ENCODE results near the gene TRAFD1. TPM values are rescaled to one million over a fixed set of nuclear protein-coding genes. Genes with fewer than 3 reads are reported as not detected.
"Not testable (repeated sequence)": the region's sequence is repeated elsewhere in the genome, so short reads cannot be mapped to it uniquely, and the experiment has no call there.

The TRAFD1 gene, protein sequence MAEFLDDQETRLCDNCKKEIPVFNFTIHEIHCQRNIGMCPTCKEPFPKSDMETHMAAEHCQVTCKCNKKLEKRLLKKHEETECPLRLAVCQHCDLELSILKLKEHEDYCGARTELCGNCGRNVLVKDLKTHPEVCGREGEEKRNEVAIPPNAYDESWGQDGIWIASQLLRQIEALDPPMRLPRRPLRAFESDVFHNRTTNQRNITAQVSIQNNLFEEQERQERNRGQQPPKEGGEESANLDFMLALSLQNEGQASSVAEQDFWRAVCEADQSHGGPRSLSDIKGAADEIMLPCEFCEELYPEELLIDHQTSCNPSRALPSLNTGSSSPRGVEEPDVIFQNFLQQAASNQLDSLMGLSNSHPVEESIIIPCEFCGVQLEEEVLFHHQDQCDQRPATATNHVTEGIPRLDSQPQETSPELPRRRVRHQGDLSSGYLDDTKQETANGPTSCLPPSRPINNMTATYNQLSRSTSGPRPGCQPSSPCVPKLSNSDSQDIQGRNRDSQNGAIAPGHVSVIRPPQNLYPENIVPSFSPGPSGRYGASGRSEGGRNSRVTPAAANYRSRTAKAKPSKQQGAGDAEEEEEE
- total RNA-seq = 10 to 100 TPM; 52.1 to 56.8 TPM

GRCh38 chr12:112125250-112125999 lies at the start of gene TRAFD1:
TSS of gene TRAFD1 (plus strand) at chr12:112125560. CDS start at chr12:112130523, 4,963 bp downstream.
- CTCF ChIA-PET = interaction anchor here (1.0 to 2.8 kb wide), 7 partner anchors 16 to 295 kb away, joined by 3 to 17 read pairs (median 4); partner anchors contain the start of genes ERP29 and NAA25
- peak within 1 kb of the TSS; percentile 85 for H3K27ac Mint-ChIP-seq
- peak within 1 kb of the TSS; percentile 82 for H3K4me3 Mint-ChIP-seq
- peak; percentile 100 for ATAC-seq
- H3K36me3 Mint-ChIP-seq = peaks cover 5% of the 10 kb centered on the region
- H3K9me3 Mint-ChIP-seq (ENCODE audit: low read depth) = no peaks in the 10 kb centered on the region
- no peaks in the 10 kb centered on the region for H3K27me3 Mint-ChIP-seq
- H3K4me1 Mint-ChIP-seq = peaks cover 36% of the 10 kb centered on the region
- DNase-seq = peak; percentile 99

DNA sequence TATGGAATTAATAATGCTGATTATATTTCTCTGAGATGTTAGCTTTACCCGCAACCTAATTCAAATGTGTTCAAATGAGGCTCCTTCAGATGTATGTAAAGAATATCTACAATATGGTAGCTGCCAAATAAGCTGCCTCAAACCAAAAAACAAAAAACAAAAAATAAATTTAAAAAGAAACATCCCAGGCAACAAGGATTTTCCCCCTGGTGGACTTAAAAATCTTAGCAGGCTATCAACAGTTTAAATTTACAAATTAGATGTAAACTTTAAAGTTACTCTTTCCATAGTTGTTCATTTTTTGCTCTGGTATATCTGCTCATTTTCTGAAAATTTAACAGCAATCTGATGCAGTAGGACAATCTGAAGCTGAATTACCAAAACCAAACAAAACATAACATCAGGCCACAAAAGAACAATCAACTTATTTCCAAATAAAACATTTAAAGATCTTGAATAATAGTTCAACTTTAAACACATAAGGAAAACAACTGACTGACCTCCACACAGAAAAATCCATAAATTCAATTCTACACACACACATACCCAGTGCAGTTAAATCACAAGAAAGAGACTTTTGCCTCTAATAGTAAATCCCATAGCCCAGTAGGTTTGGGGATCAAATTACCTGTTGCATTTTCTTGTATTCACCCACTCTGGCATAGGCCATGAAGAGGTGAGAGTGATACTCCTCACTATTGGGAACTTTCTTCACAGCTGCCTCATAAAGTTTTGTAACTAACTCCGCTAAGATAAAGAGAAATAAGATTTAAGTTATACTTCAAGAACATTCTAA lies 38.1 kb upstream of the TRAFD1 start:
- ATAC-seq = no peak
- H3K27ac Mint-ChIP-seq = peak overlapping the region; percentile 38
- DNase-seq = no peak
- H3K27me3 Mint-ChIP-seq = no peaks in the 10 kb centered on the region
- CTCF ChIA-PET = interaction anchor here (0.7 to 1.6 kb wide), 4 partner anchors 11 to 489 kb away, joined by 3 to 5 read pairs (median 4); no protein-coding TSS in a partner anchor
- no peaks in the 10 kb centered on the region for H3K9me3 Mint-ChIP-seq (ENCODE audit: low read depth)
- no peak overlapping the region for H3K4me3 Mint-ChIP-seq
- H3K36me3 Mint-ChIP-seq = peaks cover 45% of the 10 kb centered on the region
- peaks cover 22% of the 10 kb centered on the region for H3K4me1 Mint-ChIP-seq

DNA sequence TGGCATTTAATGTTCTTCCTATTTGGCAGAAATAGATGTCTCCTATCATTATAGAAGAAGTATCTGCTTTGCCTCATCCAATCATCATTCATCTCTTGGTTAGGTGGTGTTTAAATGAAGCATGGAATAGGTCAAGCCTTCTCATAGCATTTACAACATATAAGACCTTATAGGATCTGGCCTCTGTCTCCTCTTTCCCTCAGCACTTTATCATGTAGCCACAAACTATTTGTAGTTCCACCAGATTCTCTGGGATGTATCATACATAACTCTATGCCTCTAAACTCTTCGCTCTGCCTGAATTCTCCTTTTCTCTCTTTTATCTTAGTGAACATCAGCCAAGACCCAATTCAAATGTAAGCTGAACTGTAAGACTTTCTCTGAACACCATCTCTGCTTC lies 37.5 kb upstream of the TRAFD1 start:
- H3K4me1 Mint-ChIP-seq = peaks cover 20% of the 10 kb centered on the region
- CTCF ChIA-PET = interaction anchor here (1.6 kb wide), 1 partner anchor 10 kb away, joined by 5 read pairs; no protein-coding TSS in a partner anchor
- DNase-seq = no peak
- no peaks in the 10 kb centered on the region for H3K9me3 Mint-ChIP-seq (ENCODE audit: low read depth)
- ATAC-seq = no peak
- H3K36me3 Mint-ChIP-seq = peaks cover 44% of the 10 kb centered on the region
- no peak overlapping the region for H3K27ac Mint-ChIP-seq
- H3K4me3 Mint-ChIP-seq = no peak overlapping the region
- no peaks in the 10 kb centered on the region for H3K27me3 Mint-ChIP-seq

DNA sequence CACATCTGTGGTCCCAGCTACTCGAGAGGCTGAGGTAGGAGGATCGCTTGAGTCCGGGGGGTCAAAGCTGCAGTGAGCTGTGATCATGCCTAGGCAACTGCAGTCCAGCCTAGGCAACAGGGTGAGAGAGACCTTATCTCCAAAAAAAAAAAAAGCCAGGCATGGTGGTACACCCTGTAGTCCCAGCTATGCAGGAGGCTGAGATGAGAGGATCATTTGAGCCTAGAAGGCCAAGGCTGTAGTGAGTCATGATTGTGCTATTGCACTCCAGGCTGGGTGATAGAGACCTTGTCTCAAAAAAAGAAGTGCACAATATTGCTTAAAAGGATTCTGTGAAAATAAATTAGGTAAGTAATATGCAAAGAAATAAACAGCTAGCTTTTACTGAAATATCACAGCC lies 33.8 kb upstream of the TRAFD1 start:
- ATAC-seq (no peak), DNase-seq (no peak)
- Mint-ChIP-seq H3K27me3 (no peaks in the 10 kb centered on the region), H3K4me3 (no peak overlapping the region), H3K27ac (no peak overlapping the region), H3K36me3 (peaks cover 44% of the 10 kb centered on the region), H3K9me3 (ENCODE audit: low read depth) (no peaks in the 10 kb centered on the region), H3K4me1 (peaks cover 24% of the 10 kb centered on the region)
- CTCF ChIA-PET = interaction anchor here (0.6 kb wide), 1 partner anchor 42 kb away, joined by 4 read pairs; no protein-coding TSS in a partner anchor

DNA sequence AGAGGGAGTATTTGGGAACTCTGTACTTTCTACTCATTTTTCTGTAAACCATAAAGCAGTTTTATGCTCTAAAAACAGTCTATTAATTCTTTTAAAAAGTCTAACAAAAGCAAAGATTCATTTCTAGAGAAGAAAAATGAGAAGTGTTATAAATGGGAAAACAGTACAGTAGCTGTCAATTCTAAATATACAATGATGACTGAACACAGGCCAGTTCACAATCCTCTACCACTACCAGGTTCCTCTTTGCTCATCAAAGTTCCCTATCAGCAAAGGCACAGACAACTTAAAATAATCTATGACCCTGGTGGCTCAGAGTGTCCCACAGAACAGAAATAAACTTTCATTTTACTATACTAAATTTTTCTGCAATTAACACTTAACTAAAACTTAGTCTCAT lies 29.3 kb upstream of the TRAFD1 start:
- DNase-seq = no peak
- Mint-ChIP-seq H3K4me3 (no peak overlapping the region), H3K36me3 (peaks cover 47% of the 10 kb centered on the region), H3K27me3 (no peaks in the 10 kb centered on the region), H3K27ac (peak overlapping the region; percentile 78), H3K9me3 (ENCODE audit: low read depth) (no peaks in the 10 kb centered on the region), H3K4me1 (peaks cover 35% of the 10 kb centered on the region)
- ATAC-seq = peak; percentile 59
- CTCF ChIA-PET = interaction anchor here (1.2 to 1.6 kb wide), 3 partner anchors 11 to 152 kb away, joined by 3 to 4 read pairs (median 3); no protein-coding TSS in a partner anchor

DNA sequence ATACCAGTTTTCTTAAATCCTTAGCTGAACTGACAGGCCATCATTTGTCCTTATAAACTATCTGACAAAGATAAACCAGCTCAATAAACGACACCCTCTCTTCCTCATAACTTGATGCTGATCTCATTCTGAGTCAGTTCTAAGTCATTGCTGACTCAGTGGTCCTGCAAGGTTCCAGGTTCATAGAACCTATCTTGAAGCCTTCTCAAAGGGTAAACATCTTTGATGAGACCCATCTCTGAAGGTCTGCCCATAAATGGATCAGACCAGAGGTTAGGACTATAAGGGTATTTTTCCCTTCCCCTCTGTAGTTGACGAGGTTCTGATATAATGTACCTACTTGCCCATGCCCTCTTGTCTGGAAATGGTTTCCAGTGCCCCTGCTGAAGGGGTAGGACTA lies 28.7 kb upstream of the TRAFD1 start:
- DNase-seq (no peak), ATAC-seq (peak; percentile 88)
- CTCF ChIA-PET = interaction anchor here (0.6 to 1.6 kb wide), 5 partner anchors 9 to 153 kb away, joined by 3 to 4 read pairs (median 4); no protein-coding TSS in a partner anchor
- Mint-ChIP-seq H3K36me3 (peaks cover 43% of the 10 kb centered on the region), H3K27me3 (no peaks in the 10 kb centered on the region), H3K27ac (peak overlapping the region; percentile 78), H3K9me3 (ENCODE audit: low read depth) (no peaks in the 10 kb centered on the region), H3K4me1 (peaks cover 36% of the 10 kb centered on the region), H3K4me3 (peak overlapping the region; percentile 41)

- no peak overlapping the region for H3K4me3 Mint-ChIP-seq
- CTCF ChIA-PET = interaction anchor here (0.7 to 1.6 kb wide), 6 partner anchors 8 to 326 kb away, joined by 3 to 5 read pairs (median 4); no protein-coding TSS in a partner anchor
- peak overlapping the region; percentile 40 for H3K27ac Mint-ChIP-seq
- H3K9me3 Mint-ChIP-seq (ENCODE audit: low read depth) = no peaks in the 10 kb centered on the region
- DNase-seq (no peak), ATAC-seq (no peak)
- peaks cover 40% of the 10 kb centered on the region for H3K36me3 Mint-ChIP-seq
- H3K4me1 Mint-ChIP-seq = peaks cover 39% of the 10 kb centered on the region
- H3K27me3 Mint-ChIP-seq = no peaks in the 10 kb centered on the region
Observed at GRCh38 chr12:112097641-112098040, 27.7 kb upstream of the TRAFD1 start.

GRCh38 chr12:112100500-112100899 lies 24.9 kb upstream of the TRAFD1 start:
- CTCF ChIA-PET = interaction anchor here (1.2 to 1.7 kb wide), 2 partner anchors 14 to 287 kb away, joined by 3 to 5 read pairs; no protein-coding TSS in a partner anchor
- not testable (repeated sequence) for DNase-seq; ATAC-seq; H3K27ac Mint-ChIP-seq; H3K27me3 Mint-ChIP-seq; H3K9me3 Mint-ChIP-seq (ENCODE audit: low read depth); H3K4me3 Mint-ChIP-seq
- Mint-ChIP-seq H3K36me3 (peaks cover 36% of the 10 kb centered on the region), H3K4me1 (peaks cover 48% of the 10 kb centered on the region)

DNA sequence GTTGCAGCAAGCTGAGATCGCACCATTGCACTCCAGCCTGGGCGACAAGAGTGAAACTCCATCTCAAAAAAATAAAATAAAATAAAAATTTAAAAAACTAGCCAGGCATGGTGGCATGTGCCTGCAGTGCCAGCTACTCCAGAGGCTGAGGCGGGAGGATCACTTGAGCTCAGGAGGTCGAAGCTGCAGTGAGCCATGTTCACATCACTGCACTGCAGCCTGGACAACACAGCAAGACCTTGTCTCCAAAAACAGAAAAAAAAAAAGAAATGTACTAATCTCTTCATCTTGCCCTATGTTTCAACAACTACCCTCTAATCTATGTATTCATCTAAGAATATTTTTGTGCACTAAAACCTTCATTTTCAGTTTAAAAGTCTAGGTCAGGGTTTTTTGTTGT lies 23.2 kb upstream of the TRAFD1 start:
- DNase-seq (peak; percentile 4), ATAC-seq (no peak)
- Mint-ChIP-seq H3K27ac (no peak overlapping the region), H3K4me3 (no peak overlapping the region), H3K4me1 (peaks cover 45% of the 10 kb centered on the region), H3K36me3 (peaks cover 37% of the 10 kb centered on the region), H3K27me3 (no peaks in the 10 kb centered on the region), H3K9me3 (ENCODE audit: low read depth) (no peaks in the 10 kb centered on the region)
- CTCF ChIA-PET = no interaction called here

- H3K27ac Mint-ChIP-seq; CTCF ChIA-PET; ATAC-seq; DNase-seq; H3K9me3 Mint-ChIP-seq (ENCODE audit: low read depth); H3K27me3 Mint-ChIP-seq; H3K4me3 Mint-ChIP-seq: not testable (repeated sequence)
- peaks cover 34% of the 10 kb centered on the region for H3K36me3 Mint-ChIP-seq
- peaks cover 50% of the 10 kb centered on the region for H3K4me1 Mint-ChIP-seq
Observed at GRCh38 chr12:112102746-112103145, 22.6 kb upstream of the TRAFD1 start.

DNA sequence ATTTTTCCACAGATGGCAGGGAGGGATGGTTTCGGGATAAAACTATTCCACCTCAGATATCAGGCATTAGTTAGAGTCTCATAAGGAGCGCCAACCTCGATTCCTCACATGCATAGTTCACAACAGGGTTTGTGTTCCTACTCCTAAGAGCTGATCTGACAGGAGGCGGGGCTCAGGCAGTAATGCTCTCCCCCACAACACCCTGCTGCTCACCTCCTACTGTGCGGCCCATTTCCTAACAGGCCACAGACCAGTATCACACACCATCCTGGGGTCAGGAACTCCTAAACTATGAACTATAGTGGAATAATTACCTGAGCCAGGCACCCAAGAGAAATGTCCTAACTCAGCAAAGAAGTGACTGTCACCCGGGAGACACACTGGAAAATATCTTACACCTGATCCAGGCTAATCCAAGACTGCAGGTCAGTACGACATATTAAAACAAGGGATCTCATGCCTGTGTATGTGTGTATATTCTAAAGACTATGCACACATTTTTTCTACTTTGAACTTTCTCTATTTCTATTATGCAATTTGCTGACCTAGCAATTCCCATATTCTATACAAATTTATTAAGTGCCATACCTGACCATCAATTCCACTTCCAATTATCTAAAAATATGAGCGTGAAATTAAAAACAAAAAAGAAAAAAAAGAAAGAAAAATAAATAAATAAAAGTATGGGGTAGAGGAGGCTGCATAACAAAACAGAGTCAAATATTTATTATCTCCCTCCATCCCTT lies 21.4 kb upstream of the TRAFD1 start:
- no peaks in the 10 kb centered on the region for H3K9me3 Mint-ChIP-seq (ENCODE audit: low read depth)
- H3K4me3 Mint-ChIP-seq = no peak overlapping the region
- peaks cover 43% of the 10 kb centered on the region for H3K4me1 Mint-ChIP-seq
- no peak for ATAC-seq
- CTCF ChIA-PET = no interaction called here
- no peaks in the 10 kb centered on the region for H3K27me3 Mint-ChIP-seq
- DNase-seq = no peak
- H3K27ac Mint-ChIP-seq = no peak overlapping the region
- H3K36me3 Mint-ChIP-seq = peaks cover 27% of the 10 kb centered on the region

DNA sequence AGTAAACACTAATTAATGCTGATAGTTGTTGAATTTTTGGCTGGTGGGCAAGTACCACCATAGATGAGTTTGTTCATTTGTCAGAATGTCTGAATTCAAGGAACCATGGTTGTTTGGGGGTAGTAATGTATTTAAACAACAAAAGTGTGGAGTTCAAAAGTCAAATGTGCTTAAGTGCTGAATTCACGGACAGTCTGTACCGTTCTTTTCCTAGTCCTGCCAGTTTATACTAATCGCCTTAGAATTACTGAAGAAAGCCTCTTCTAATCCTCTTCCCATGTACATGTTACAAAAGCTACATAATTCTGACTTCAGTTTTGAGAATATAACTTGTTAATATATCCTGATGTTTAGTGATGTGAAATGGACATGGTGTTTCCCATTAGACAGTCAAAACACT lies 19.5 kb upstream of the TRAFD1 start:
- Mint-ChIP-seq H3K9me3 (ENCODE audit: low read depth) (no peaks in the 10 kb centered on the region), H3K4me3 (no peak overlapping the region), H3K27me3 (no peaks in the 10 kb centered on the region), H3K36me3 (peaks cover 18% of the 10 kb centered on the region), H3K27ac (peak overlapping the region; percentile 1), H3K4me1 (peaks cover 49% of the 10 kb centered on the region)
- CTCF ChIA-PET = interaction anchor here (1.1 to 1.6 kb wide), 2 partner anchors 9 to 11 kb away, joined by 4 read pairs; no protein-coding TSS in a partner anchor
- ATAC-seq (no peak), DNase-seq (no peak)
